Testis (tissue), 2 donors: Measurements from ENCODE around the gene PTPN9.

ENCODE experiments used
- POLR2A ChIP-seq: fragments of 450-650 bp; IDR thresholded peaks from one replicate; pipeline ENCODE4 v1.6.1; 2017; ENCODE audit warnings: antibody characterized with exemption, mild to moderate bottlenecking, moderate library complexity
- TF ChIP-seq, protein P1 (sequence below), 3 experiments: fragments of 450-650 bp in 2 of 3; fragments of 200-600 bp in 1 of 3; sonication (generic) in 1 of 3; IDR thresholded peaks; one replicate each; pipeline ENCODE4 v1.5.1; 2016 to 2019; ENCODE audit warnings: antibody characterized with exemption in 3 of 3, mild to moderate bottlenecking in 2 of 3, moderate library complexity in 1 of 3

DNA sequence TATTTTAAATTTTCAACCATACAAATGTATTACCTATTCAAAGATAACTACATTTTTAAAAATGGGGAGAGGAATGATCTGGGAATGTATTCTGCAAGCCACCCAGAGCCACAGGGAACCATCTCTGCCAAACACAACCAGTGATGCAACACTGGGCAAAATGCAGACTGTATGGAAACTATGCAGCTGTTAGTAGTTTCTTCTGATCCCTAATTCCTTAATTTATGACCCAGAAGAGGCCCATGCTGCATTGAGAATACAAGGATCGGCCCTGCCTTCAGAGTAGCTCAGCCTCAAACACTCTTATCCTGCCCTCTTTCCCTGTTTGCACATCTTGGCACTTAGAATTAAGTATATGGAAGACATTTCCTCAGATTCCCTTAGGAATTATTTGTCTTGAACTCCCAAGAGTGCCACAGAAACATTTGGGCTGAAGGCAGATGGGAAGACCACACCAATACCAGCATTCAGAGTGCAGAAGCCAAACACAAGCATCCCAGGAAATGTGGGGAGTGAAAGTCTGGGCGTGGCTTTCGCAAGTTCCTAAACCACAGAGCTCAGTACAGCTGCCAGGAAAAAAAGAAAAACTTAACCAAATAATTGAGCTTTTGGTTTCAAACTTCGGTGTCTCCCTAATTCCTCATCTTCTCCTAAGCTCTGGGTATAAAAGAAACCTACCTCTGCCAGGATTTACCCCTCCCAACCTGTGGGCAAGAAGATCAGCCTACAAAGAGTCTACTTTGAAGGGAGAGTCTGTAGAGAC lies 41.1 kb upstream of the PTPN9 start:
- no peak for TF ChIP-seq POLR2A
- TF ChIP-seq, protein P1, sequence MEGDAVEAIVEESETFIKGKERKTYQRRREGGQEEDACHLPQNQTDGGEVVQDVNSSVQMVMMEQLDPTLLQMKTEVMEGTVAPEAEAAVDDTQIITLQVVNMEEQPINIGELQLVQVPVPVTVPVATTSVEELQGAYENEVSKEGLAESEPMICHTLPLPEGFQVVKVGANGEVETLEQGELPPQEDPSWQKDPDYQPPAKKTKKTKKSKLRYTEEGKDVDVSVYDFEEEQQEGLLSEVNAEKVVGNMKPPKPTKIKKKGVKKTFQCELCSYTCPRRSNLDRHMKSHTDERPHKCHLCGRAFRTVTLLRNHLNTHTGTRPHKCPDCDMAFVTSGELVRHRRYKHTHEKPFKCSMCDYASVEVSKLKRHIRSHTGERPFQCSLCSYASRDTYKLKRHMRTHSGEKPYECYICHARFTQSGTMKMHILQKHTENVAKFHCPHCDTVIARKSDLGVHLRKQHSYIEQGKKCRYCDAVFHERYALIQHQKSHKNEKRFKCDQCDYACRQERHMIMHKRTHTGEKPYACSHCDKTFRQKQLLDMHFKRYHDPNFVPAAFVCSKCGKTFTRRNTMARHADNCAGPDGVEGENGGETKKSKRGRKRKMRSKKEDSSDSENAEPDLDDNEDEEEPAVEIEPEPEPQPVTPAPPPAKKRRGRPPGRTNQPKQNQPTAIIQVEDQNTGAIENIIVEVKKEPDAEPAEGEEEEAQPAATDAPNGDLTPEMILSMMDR (IDR thresholded peaks at IDR 0.05), result no peak
